Keratinocyte (primary cell): ENCODE results near the gene HAVCR2. TPM values are rescaled to one million over a fixed set of nuclear protein-coding genes. Genes with fewer than 3 reads are reported as not detected.

Source experiments
- DNase-seq: peaks from one replicate; pipeline ENCODE4 v3.0.0-alpha.2; 2011; ENCODE audit warnings: low read depth, missing footprints, low spot score
- FAIRE-seq: peaks from 2 replicates; lab custom pipeline; 2011; peaks lifted over from hg19 to GRCh38; lab: Jason Lieb, UNC
- H2AFZ ChIP-seq: 2 replicates; pipeline ENCODE4 v1.6.0; 2012; ENCODE audit warnings: low read length, control low read depth, inconsistent platforms; ENCODE audit not compliant: control insufficient read depth
- H3K27ac ChIP-seq: 2 replicates; pipeline ENCODE4 v1.5.1; 2011; ENCODE audit warnings: low read length; ENCODE audit not compliant: control insufficient read depth, insufficient read depth
- H3K27me3 ChIP-seq: 3 replicates; pipeline ENCODE4 v1.6.0; 2011; ENCODE audit warnings: low read length; ENCODE audit not compliant: control insufficient read depth, insufficient read depth; ENCODE audit errors: extremely low read depth
- H3K36me3 ChIP-seq, 2 experiments: 2 replicates in 1 of 2; 3 replicates in 1 of 2; pipeline ENCODE4 v1.5.1; 2011; ENCODE audit warnings: low read length in 2 of 2, mild to moderate bottlenecking in 1 of 2; ENCODE audit not compliant: control insufficient read depth in 2 of 2, insufficient read depth in 2 of 2; ENCODE audit errors: extremely low read depth in 1 of 2
- H3K4me1 ChIP-seq: 3 replicates; pipeline ENCODE4 v1.5.1; 2011; ENCODE audit warnings: low read length; ENCODE audit not compliant: control insufficient read depth, insufficient read depth; ENCODE audit errors: extremely low read depth
- H3K4me2 ChIP-seq: 3 replicates; pipeline ENCODE4 v1.6.0; 2011; ENCODE audit warnings: low read depth, low read length; ENCODE audit not compliant: control insufficient read depth, insufficient read depth; ENCODE audit errors: extremely low read depth
- H3K4me3 ChIP-seq, 3 experiments: fragments of 200-600 bp in 1 of 3; sonication (generic) in 1 of 3; 2 replicates in 2 of 3; 3 replicates in 1 of 3; pipeline ENCODE4 v1.5.1; 2011 to 2016; ENCODE audit warnings: low read length in 3 of 3, mild to moderate bottlenecking in 3 of 3, control low read depth in 2 of 3, inconsistent platforms in 1 of 3, low read depth in 1 of 3, mixed read lengths in 1 of 3, mixed run types in 1 of 3, moderate library complexity in 1 of 3; ENCODE audit not compliant: control insufficient read depth in 2 of 3, insufficient read depth in 2 of 3; ENCODE audit errors: extremely low read depth in 1 of 3
- H3K79me2 ChIP-seq: 2 replicates; pipeline ENCODE4 v1.6.0; 2012; ENCODE audit warnings: low read length; ENCODE audit not compliant: control insufficient read depth, insufficient read depth
- H3K9ac ChIP-seq: 3 replicates; pipeline ENCODE4 v1.6.0; 2011; ENCODE audit warnings: low read length; ENCODE audit not compliant: control insufficient read depth, insufficient read depth; ENCODE audit errors: extremely low read depth
- H3K9me1 ChIP-seq: 3 replicates; pipeline ENCODE4 v1.6.0; 2011; ENCODE audit warnings: low read length; ENCODE audit not compliant: control insufficient read depth, insufficient read depth; ENCODE audit errors: extremely low read depth
- H3K9me3 ChIP-seq: 2 replicates; pipeline ENCODE4 v1.5.1; 2012; ENCODE audit warnings: low read depth, low read length; ENCODE audit not compliant: control insufficient read depth
- H4K20me1 ChIP-seq: 3 replicates; pipeline ENCODE4 v1.6.0; 2011; ENCODE audit warnings: low read length; ENCODE audit not compliant: control insufficient read depth, insufficient read depth; ENCODE audit errors: extremely low read depth
- EZH2 ChIP-seq: IDR thresholded peaks from one replicate; pipeline ENCODE4 v1.6.1; 2012; ENCODE audit warnings: inconsistent platforms, mild to moderate bottlenecking, low read length, moderate library complexity
- dilution Hi-C: fragments of 300-500 bp; cut with MboI; formaldehyde crosslinking; loops from one replicate; pipeline ENCODE4 v1.7.0; 2020; ENCODE audit warnings: low sequenced_read_pairs; ENCODE audit not compliant: extremely low pct_ligation_motif_present
- polyA plus RNA-seq, 5 experiments: library from polyadenylated mRNA; depleted of rRNA in 3 of 5; stranded (reverse) in 3 of 5; stranded (forward) in 1 of 5; unstranded in 1 of 5; fragments of >200 nt; gene quantifications; 1 replicate in 1 of 5; 2 replicates in 3 of 5; 3 replicates in 1 of 5; pipeline versions ENCODE4 v1.2.1 to v1.2.3, GENCODE V29; 2011 to 2012; ENCODE audit warnings: missing spikeins in 2 of 5, low read depth in 1 of 5, low replicate concordance in 1 of 5
- TF ChIP-seq, protein P1 (sequence below), 3 experiments: IDR thresholded peaks in 1 of 3; conservative IDR thresholded peaks in 1 of 3; optimal IDR thresholded peaks in 1 of 3; 2 replicates in 2 of 3; 3 replicates in 1 of 3; pipeline versions ENCODE3 to v1.5.1; 2011; ENCODE audit warnings: low read length in 3 of 3, mild to moderate bottlenecking in 3 of 3, moderate library complexity in 2 of 3, control low read depth in 1 of 3, inconsistent platforms in 1 of 3; ENCODE audit not compliant: insufficient read depth in 2 of 3; ENCODE audit errors: extremely low read depth in 1 of 3

HAVCR2 gene
- polyA plus RNA-seq, 1 donor (not counting 4 experiments of a cell fraction or from before 2014, with no cell fraction given), result 0.03 TPM

DNA sequence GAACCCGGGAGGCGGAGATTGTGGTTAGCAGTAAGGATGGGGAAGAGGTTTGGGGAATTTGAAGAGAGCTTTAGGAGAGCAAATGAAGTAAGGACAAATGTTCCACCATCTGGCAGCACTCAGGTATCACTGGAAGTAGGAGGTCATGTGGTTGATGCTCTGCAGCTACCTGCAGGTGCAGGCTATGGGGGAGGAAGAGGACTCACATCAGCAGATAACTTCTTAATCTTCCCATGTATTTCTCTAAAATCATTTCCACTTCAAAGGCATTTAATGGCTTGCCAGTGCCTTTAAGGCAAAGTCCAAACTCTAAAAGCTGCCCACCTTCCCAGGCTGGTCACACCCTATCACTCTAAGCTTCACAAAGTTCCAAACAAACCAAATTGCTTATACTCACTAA is 41.8 kb downstream of the HAVCR2 start:
- Histone ChIP-seq H3K9ac (no peak overlapping the region), H3K9me3 (peaks cover 2% of the 10 kb centered on the region), H3K27me3 (no peaks in the 10 kb centered on the region), H3K4me1 (no peaks in the 10 kb centered on the region), H3K4me3 (no peak overlapping the region), H3K27ac (no peak overlapping the region), H3K9me1 (no peaks in the 10 kb centered on the region), H2AFZ (no peak overlapping the region), H3K4me2 (no peak overlapping the region), H3K36me3 (no peaks in the 10 kb centered on the region), H3K79me2 (no peaks in the 10 kb centered on the region), H4K20me1 (no peaks in the 10 kb centered on the region)
- FAIRE-seq, result no peak
- no peak for TF ChIP-seq EZH2
- TF ChIP-seq, protein P1, sequence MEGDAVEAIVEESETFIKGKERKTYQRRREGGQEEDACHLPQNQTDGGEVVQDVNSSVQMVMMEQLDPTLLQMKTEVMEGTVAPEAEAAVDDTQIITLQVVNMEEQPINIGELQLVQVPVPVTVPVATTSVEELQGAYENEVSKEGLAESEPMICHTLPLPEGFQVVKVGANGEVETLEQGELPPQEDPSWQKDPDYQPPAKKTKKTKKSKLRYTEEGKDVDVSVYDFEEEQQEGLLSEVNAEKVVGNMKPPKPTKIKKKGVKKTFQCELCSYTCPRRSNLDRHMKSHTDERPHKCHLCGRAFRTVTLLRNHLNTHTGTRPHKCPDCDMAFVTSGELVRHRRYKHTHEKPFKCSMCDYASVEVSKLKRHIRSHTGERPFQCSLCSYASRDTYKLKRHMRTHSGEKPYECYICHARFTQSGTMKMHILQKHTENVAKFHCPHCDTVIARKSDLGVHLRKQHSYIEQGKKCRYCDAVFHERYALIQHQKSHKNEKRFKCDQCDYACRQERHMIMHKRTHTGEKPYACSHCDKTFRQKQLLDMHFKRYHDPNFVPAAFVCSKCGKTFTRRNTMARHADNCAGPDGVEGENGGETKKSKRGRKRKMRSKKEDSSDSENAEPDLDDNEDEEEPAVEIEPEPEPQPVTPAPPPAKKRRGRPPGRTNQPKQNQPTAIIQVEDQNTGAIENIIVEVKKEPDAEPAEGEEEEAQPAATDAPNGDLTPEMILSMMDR (optimal IDR thresholded peaks at IDR 0.05 in 1 of 3, IDR thresholded peaks at IDR 0.05 in 1 of 3, conservative IDR thresholded peaks at IDR 0.05 in 1 of 3; ENCODE audit: extremely low read depth in 1 of 3, insufficient read depth in 2 of 3, low read length in 3 of 3), result no peak
- no peak for DNase-seq
- dilution Hi-C loops, result no loop called here

DNA sequence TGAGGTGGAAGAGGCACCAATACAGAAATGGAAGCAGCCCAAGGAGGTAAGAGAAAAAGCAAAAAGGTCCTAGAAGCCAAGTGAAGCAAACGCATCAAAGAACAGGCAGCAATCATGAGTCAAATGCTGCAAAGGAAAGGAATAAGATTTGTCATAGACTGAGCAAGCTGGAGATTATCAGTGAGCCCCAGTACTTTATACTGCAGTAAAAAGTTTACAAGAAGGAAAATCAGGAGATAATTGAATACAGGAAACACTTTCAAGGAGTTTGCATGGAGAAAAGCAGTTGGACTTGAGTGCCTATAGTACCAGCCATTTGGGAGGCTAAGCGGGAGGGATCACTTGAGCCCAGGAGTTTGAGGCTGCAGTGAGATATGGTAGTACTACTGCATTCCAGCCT is 42.8 kb downstream of the HAVCR2 start:
- H3K9me3 ChIP-seq, result peaks cover 2% of the 10 kb centered on the region
- DNase-seq (no peak), FAIRE-seq (no peak)
- no peak overlapping the region for H2AFZ ChIP-seq
- H3K9me1 ChIP-seq, result no peaks in the 10 kb centered on the region
- no peak overlapping the region for H3K27ac ChIP-seq
- H3K4me1 ChIP-seq, result no peaks in the 10 kb centered on the region
- no peaks in the 10 kb centered on the region for H4K20me1 ChIP-seq
- H3K36me3 ChIP-seq, result no peaks in the 10 kb centered on the region
- no peak overlapping the region for H3K9ac ChIP-seq
- H3K27me3 ChIP-seq, result no peaks in the 10 kb centered on the region
- H3K4me2 ChIP-seq, result no peak overlapping the region
- no peaks in the 10 kb centered on the region for H3K79me2 ChIP-seq
- H3K4me3 ChIP-seq, result no peak overlapping the region
- dilution Hi-C loops, result no loop called here
- TF ChIP-seq, protein P1 (optimal IDR thresholded peaks at IDR 0.05 in 1 of 3, IDR thresholded peaks at IDR 0.05 in 1 of 3, conservative IDR thresholded peaks at IDR 0.05 in 1 of 3; ENCODE audit: extremely low read depth in 1 of 3, insufficient read depth in 2 of 3, low read length in 3 of 3), result no peak
- no peak for TF ChIP-seq EZH2
